ENCODE results near the gene ACOT11. TPM values are rescaled to one million over a fixed set of nuclear protein-coding genes. Genes with fewer than 3 reads are reported as not detected.

The ACOT11 gene
- total and polyA plus RNA-seq, 4 donors: 2.8 to 13.5 (median 7.9) TPM

- WGBS, 2 donors: 92% methylated on average over 10 of the region's 10 CpGs
- Histone ChIP-seq H3K27ac (ENCODE audit: low read depth in 1 of 2, low read length in 1 of 2) (peak overlapping the region in 1 of 2 donors; percentile 2), H3K27me3 (ENCODE audit: control insufficient read depth in 3 of 3, insufficient read depth in 3 of 3, low read length in 2 of 3) (no peaks in the 10 kb centered on the region), H3K4me3 (no peak overlapping the region), H3K9ac (ENCODE audit: insufficient read depth in 1 of 2, low read length in 2 of 2) (no peak overlapping the region), H3K36me3 (ENCODE audit: control insufficient read depth in 4 of 4, insufficient read depth in 4 of 4, low read length in 4 of 4) (peaks cover 0 to 8% (median 0%) of the 10 kb centered on the region in 4 donors), H3K9me3 (ENCODE audit: control insufficient read depth in 4 of 4, insufficient read depth in 3 of 4, low read length in 3 of 4) (no peaks in the 10 kb centered on the region), H3K4me1 (ENCODE audit: control insufficient read depth in 5 of 5, insufficient read depth in 5 of 5, low read length in 5 of 5) (no peaks in the 10 kb centered on the region)
- ATAC-seq (ENCODE audit: insufficient read depth, low FRiP score) (no peak), DNase-seq (no peak)
- TF ChIP-seq, protein P1, sequence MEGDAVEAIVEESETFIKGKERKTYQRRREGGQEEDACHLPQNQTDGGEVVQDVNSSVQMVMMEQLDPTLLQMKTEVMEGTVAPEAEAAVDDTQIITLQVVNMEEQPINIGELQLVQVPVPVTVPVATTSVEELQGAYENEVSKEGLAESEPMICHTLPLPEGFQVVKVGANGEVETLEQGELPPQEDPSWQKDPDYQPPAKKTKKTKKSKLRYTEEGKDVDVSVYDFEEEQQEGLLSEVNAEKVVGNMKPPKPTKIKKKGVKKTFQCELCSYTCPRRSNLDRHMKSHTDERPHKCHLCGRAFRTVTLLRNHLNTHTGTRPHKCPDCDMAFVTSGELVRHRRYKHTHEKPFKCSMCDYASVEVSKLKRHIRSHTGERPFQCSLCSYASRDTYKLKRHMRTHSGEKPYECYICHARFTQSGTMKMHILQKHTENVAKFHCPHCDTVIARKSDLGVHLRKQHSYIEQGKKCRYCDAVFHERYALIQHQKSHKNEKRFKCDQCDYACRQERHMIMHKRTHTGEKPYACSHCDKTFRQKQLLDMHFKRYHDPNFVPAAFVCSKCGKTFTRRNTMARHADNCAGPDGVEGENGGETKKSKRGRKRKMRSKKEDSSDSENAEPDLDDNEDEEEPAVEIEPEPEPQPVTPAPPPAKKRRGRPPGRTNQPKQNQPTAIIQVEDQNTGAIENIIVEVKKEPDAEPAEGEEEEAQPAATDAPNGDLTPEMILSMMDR (IDR thresholded peaks at IDR 0.05; ENCODE audit: control extremely low read depth, extremely low read depth): no peak
Measured at GRCh38 chr1:54593571-54594160, 45.6 kb downstream of the ACOT11 start.

DNA sequence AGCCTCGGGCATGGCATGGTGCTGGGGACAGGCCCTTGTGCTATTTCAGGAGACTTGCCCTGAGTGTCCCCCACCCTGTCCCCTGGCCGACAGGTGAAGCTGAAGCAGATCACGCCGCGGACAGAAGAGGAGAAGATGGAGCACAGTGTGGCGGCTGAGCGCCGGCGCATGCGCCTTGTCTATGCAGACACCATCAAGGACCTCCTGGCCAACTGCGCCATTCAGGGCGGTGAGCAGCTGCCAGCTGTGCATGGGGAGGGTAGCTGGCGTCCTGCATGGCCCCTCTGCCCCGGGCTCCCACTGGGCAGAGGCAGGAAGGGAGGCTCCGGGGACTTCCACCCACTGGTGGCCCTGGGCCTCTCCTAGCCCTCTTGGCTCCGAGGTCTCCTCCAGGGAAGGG, 46.4 kb downstream of the ACOT11 start:
- H3K9ac ChIP-seq (ENCODE audit: insufficient read depth in 1 of 2, low read length in 2 of 2): no peak overlapping the region
- no peak overlapping the region for H3K27ac ChIP-seq (ENCODE audit: low read depth in 1 of 2, low read length in 1 of 2)
- ATAC-seq (ENCODE audit: insufficient read depth, low FRiP score) (no peak), DNase-seq (no peak)
- 92 to 95% methylated on average over 16 of the region's 16 CpGs for WGBS, 2 donors
- H3K4me3 ChIP-seq: no peak overlapping the region
- H3K4me1 ChIP-seq (ENCODE audit: control insufficient read depth in 5 of 5, insufficient read depth in 5 of 5, low read length in 5 of 5): peaks cover 0 to 3% (median 0%) of the 10 kb centered on the region in 5 donors
- H3K36me3 ChIP-seq (ENCODE audit: control insufficient read depth in 4 of 4, insufficient read depth in 4 of 4, low read length in 4 of 4): peaks cover 0 to 10% (median 0%) of the 10 kb centered on the region in 4 donors
- TF ChIP-seq, protein P1 (IDR thresholded peaks at IDR 0.05; ENCODE audit: control extremely low read depth, extremely low read depth): no peak
- H3K9me3 ChIP-seq (ENCODE audit: control insufficient read depth in 4 of 4, insufficient read depth in 3 of 4, low read length in 3 of 4): no peaks in the 10 kb centered on the region
- H3K27me3 ChIP-seq (ENCODE audit: control insufficient read depth in 3 of 3, insufficient read depth in 3 of 3, low read length in 2 of 3): no peaks in the 10 kb centered on the region

- TF ChIP-seq, protein P1 (IDR thresholded peaks at IDR 0.05; ENCODE audit: control extremely low read depth, extremely low read depth): no peak
- Histone ChIP-seq H3K27ac (ENCODE audit: low read depth in 1 of 2, low read length in 1 of 2) (no peak overlapping the region), H3K9ac (ENCODE audit: insufficient read depth in 1 of 2, low read length in 2 of 2) (no peak overlapping the region), H3K9me3 (ENCODE audit: control insufficient read depth in 4 of 4, insufficient read depth in 3 of 4, low read length in 3 of 4) (no peaks in the 10 kb centered on the region), H3K4me1 (ENCODE audit: control insufficient read depth in 5 of 5, insufficient read depth in 5 of 5, low read length in 5 of 5) (peaks cover 0 to 5% (median 0%) of the 10 kb centered on the region in 5 donors), H3K27me3 (ENCODE audit: control insufficient read depth in 3 of 3, insufficient read depth in 3 of 3, low read length in 2 of 3) (no peaks in the 10 kb centered on the region), H3K4me3 (no peak overlapping the region), H3K36me3 (ENCODE audit: control insufficient read depth in 4 of 4, insufficient read depth in 4 of 4, low read length in 4 of 4) (peaks cover 0 to 10% (median 0%) of the 10 kb centered on the region in 4 donors)
- DNase-seq: no peak
- ATAC-seq (ENCODE audit: insufficient read depth, low FRiP score): no peak
- 91 to 92% methylated on average over 3 of the region's 3 CpGs for WGBS, 2 donors
Measured at GRCh38 chr1:54595956-54596498, 48.0 kb downstream of the ACOT11 start.
